Measurements from ENCODE around the gene CCDC149. TPM values are rescaled to one million over a fixed set of nuclear protein-coding genes. Genes with fewer than 3 reads are reported as not detected.

The CCDC149 gene
- total and polyA plus RNA-seq, 2 of the 4 experiments (the other 2 are of a cell fraction) = 6.7 to 7.0 TPM

GRCh38 chr4:24770032-24770584 is 142.7 kb downstream of the CCDC149 start:
- intact Hi-C loops (cut with micrococcal nuclease) = no loop called here
- Histone ChIP-seq H3K36me3 (ENCODE audit: control insufficient read depth, insufficient read depth, low read length) (no peaks in the 10 kb centered on the region), H3K9ac (ENCODE audit: low read depth, low read length) (no peak overlapping the region), H3K4me1 (ENCODE audit: control insufficient read depth, insufficient read depth, low read length) (peaks cover 11% of the 10 kb centered on the region), H2BK20ac (ENCODE audit: low read depth, low read length) (peak overlapping the region; percentile 84), H3K4me3 (ENCODE audit: insufficient read depth, low read depth, low read length) (no peak overlapping the region), H3K14ac (replicated peaks; ENCODE audit: low read depth, low read length) (peak overlapping the region; percentile 62), H2AK9ac (replicated peaks; ENCODE audit: low read depth, low read length, poor library complexity) (peak overlapping the region; percentile 7), H4K91ac (ENCODE audit: insufficient read depth, low read depth, low read length) (peak overlapping the region; percentile 88), H4K5ac (ENCODE audit: low read depth, low read length) (no peak overlapping the region), H3K4ac (ENCODE audit: low read depth, low read length) (peak overlapping the region; percentile 82), H2AFZ (replicated peaks; ENCODE audit: low read length, poor library complexity) (peak overlapping the region; percentile 46), H3K4me2 (ENCODE audit: low read depth, low read length) (peak overlapping the region; percentile 10; the same call in 1 of the 2 replicates), H4K8ac (ENCODE audit: low read depth in 2 of 2, low read length in 2 of 2) (peak overlapping the region in 1 of 2 experiments; percentile 88; a peak in 3 of 4 replicates), H3K23ac (ENCODE audit: low read depth, low read length) (peak overlapping the region; percentile 87), H3K56ac (ENCODE audit: extremely low read depth, insufficient read depth, low read length) (0 out of 2 replicates have a peak overlapping the region, but pooled peaks have one; percentile 25), H3K9me3 (ENCODE audit: control insufficient read depth, insufficient read depth, low read length) (no peaks in the 10 kb centered on the region), H3K9me1 (ENCODE audit: insufficient read depth, low read length) (peaks cover 13% of the 10 kb centered on the region), H2BK15ac (ENCODE audit: low read depth, low read length) (peak overlapping the region; percentile 71), H2BK5ac (ENCODE audit: low read depth, low read length, poor library complexity, severe bottlenecking) (peak overlapping the region; percentile 44), H3K18ac (ENCODE audit: low read depth, low read length) (peak overlapping the region; percentile 18), H2AK5ac (ENCODE audit: low read depth, low read length) (peak overlapping the region; percentile 87; the same call in 1 of the 2 replicates), H3K27me3 (ENCODE audit: control insufficient read depth, insufficient read depth, low read length) (no peaks in the 10 kb centered on the region), H3K79me1 (ENCODE audit: low read depth in 1 of 2, low read length in 2 of 2) (no peaks in the 10 kb centered on the region), H2BK120ac (ENCODE audit: low read depth, low read length) (peak overlapping the region; percentile 90), H3K27ac (ENCODE audit: insufficient read depth, low read length) (peak overlapping the region; percentile 25; the same call in 1 of the 2 replicates), H4K20me1 (ENCODE audit: insufficient read depth, low read length) (no peaks in the 10 kb centered on the region)
- 0% methylated on average over 1 of the region's 3 CpGs; no CpG with 5 or more reads in 1 of the 2 experiments for WGBS, 2 experiments (ENCODE audit: extremely low coverage in 2 of 2, insufficient read length in 1 of 2)
- peak; percentile 59 for ATAC-seq (ENCODE audit: low read depth)
- dilution Hi-C loops (cut with HindIII; ENCODE audit: low sequenced_read_pairs, unreplicated experiment) = no loop called here
- in situ Hi-C loops (cut with MboI; ENCODE audit: low sequenced_read_pairs) = no loop called here
- no TSS peak for BruUV-seq (replicated peaks)
- peak; percentile 97 for DNase-seq
- TF ChIP-seq MAFK (IDR thresholded peaks at IDR 0.05; ENCODE audit: low read depth, low read length) (peak; percentile 44; the same call in 1 of the 2 replicates), NFE2L2 (IDR thresholded peaks at IDR 0.05; ENCODE audit: low read depth, low read length) (peak; percentile 54; the same call in 1 of the 2 replicates), USF2 (IDR thresholded peaks at IDR 0.05; ENCODE audit: low read depth, low read length) (peak; percentile 44), MXI1 (IDR thresholded peaks at IDR 0.05; ENCODE audit: borderline replicate concordance, low read depth, low read length) (0 out of 2 replicates have a peak, but pooled peaks have one; percentile 37), FOS (IDR thresholded peaks at IDR 0.05; ENCODE audit: low read depth, low read length) (peak; percentile 76), ELK1 (IDR thresholded peaks at IDR 0.05; ENCODE audit: borderline replicate concordance, low read depth, low read length) (no peak), BHLHE40 (IDR thresholded peaks at IDR 0.05; ENCODE audit: low read depth, low read length) (0 out of 2 replicates have a peak, but pooled peaks have one; percentile 12), CEBPB (IDR thresholded peaks at IDR 0.05; ENCODE audit: low read depth, low read length) (peak; percentile 68; the same call in 1 of the 2 replicates), SMC3 (IDR thresholded peaks at IDR 0.05; ENCODE audit: low read depth, low read length) (no peak)
- ChIA-PET POLR2A (ENCODE audit: unreplicated experiment) (no interaction called here), CTCF (interaction anchor here (0.6 to 0.7 kb wide), 2 partner anchors 50 to 185 kb away, joined by 3 read pairs; no protein-coding TSS in a partner anchor)

All from IMR-90 (cell line).